Neural progenitor cell (in vitro differentiated cells): Measurements from ENCODE around the gene P2RX5. TPM values are rescaled to one million over a fixed set of nuclear protein-coding genes. Genes with fewer than 3 reads are reported as not detected.
"Not testable (repeated sequence)": the region's sequence is repeated elsewhere in the genome, so short reads cannot be mapped to it uniquely, and the experiment has no call there.

Source experiments
- DNase-seq: peaks from one replicate; pipeline ENCODE4 v3.0.0-alpha.2; 2016; ENCODE audit warnings: low spot score
- H2AFZ ChIP-seq: fragments of 200-600 bp; sonication (generic); replicated peaks from 2 replicates; pipeline ENCODE4 v1.6.1; 2016; ENCODE audit warnings: antibody characterized with exemption
- H3F3A ChIP-seq: fragments of 200-600 bp; sonication (generic); 2 replicates; pipeline ENCODE4 v1.6.1; 2016; ENCODE audit warnings: antibody characterized with exemption, low read depth
- H3K27ac ChIP-seq: fragments of 200-600 bp; sonication (generic); 2 replicates; pipeline ENCODE4 v1.5.1; 2016; ENCODE audit warnings: mild to moderate bottlenecking
- H3K27me3 ChIP-seq: fragments of 200-600 bp; sonication (generic); 2 replicates; pipeline ENCODE4 v1.6.1; 2016; ENCODE audit warnings: mild to moderate bottlenecking, moderate library complexity
- H3K36me3 ChIP-seq: fragments of 200-600 bp; sonication (generic); 2 replicates; pipeline ENCODE4 v1.5.1; 2016
- H3K4me1 ChIP-seq: fragments of 200-600 bp; sonication (generic); 2 replicates; pipeline ENCODE4 v1.6.1; 2016; ENCODE audit warnings: mixed run types
- H3K4me2 ChIP-seq: fragments of 200-600 bp; sonication (generic); 2 replicates; pipeline ENCODE4 v1.6.1; 2016
- H3K4me3 ChIP-seq: fragments of 200-600 bp; sonication (generic); 2 replicates; pipeline ENCODE4 v1.5.1; 2016
- H3K79me2 ChIP-seq: fragments of 200-600 bp; sonication (generic); 2 replicates; pipeline ENCODE4 v1.6.1; 2016; ENCODE audit warnings: low read depth
- H3K9ac ChIP-seq: fragments of 200-600 bp; sonication (generic); 2 replicates; pipeline ENCODE4 v1.6.1; 2016
- H3K9me3 ChIP-seq: fragments of 200-600 bp; sonication (generic); 2 replicates; pipeline ENCODE4 v1.5.1; 2016; ENCODE audit warnings: low read depth
- H4K20me1 ChIP-seq: fragments of 200-600 bp; sonication (generic); 2 replicates; pipeline ENCODE4 v1.6.1; 2016; ENCODE audit warnings: low read depth
- H3K27ac Mint-ChIP-seq: 3 replicates; pipeline ENCODE4 v1.8.0; 2021; ENCODE audit warnings: mixed read lengths
- H3K27me3 Mint-ChIP-seq: 2 replicates; pipeline ENCODE4 v1.8.0; 2022; ENCODE audit warnings: low read depth, mild to moderate bottlenecking, inconsistent platforms, moderate library complexity, mixed read lengths; ENCODE audit not compliant: insufficient read depth
- H3K36me3 Mint-ChIP-seq: 3 replicates; pipeline ENCODE4 v1.8.0; 2021; ENCODE audit warnings: mixed read lengths
- H3K4me1 Mint-ChIP-seq: 3 replicates; pipeline ENCODE4 v1.8.0; 2021; ENCODE audit warnings: mixed read lengths
- H3K4me3 Mint-ChIP-seq: 3 replicates; pipeline ENCODE4 v1.8.0; 2021; ENCODE audit warnings: mild to moderate bottlenecking, moderate library complexity, mixed read lengths
- H3K9me3 Mint-ChIP-seq: 3 replicates; pipeline ENCODE4 v1.8.0; 2020; ENCODE audit warnings: mixed read lengths
- EZH2 ChIP-seq: fragments of 200-600 bp; sonication (generic); IDR thresholded peaks from 2 replicates; pipeline ENCODE4 v1.6.1; 2017; ENCODE audit warnings: antibody characterized with exemption, mild to moderate bottlenecking, moderate library complexity
- EZH2phosphoT487 ChIP-seq: fragments of 200-600 bp; sonication (generic); IDR thresholded peaks from 2 replicates; pipeline ENCODE4 v1.6.1; 2017; ENCODE audit warnings: antibody characterized with exemption
- total RNA-seq: library from RNA; depleted of rRNA; stranded (reverse); fragments of >200 nt; gene quantifications from 2 replicates; pipeline ENCODE4 v1.2.3, GENCODE V29; 2015; ENCODE audit warnings: low replicate concordance
- TF ChIP-seq, protein P1 (sequence below): fragments of 200-600 bp; sonication (generic); IDR thresholded peaks from 2 replicates; pipeline ENCODE4 v1.5.1; 2017; ENCODE audit warnings: antibody characterized with exemption, mild to moderate bottlenecking

Gene P2RX5
- total RNA-seq, 1 donor from 2014 or later = not detected

DNA sequence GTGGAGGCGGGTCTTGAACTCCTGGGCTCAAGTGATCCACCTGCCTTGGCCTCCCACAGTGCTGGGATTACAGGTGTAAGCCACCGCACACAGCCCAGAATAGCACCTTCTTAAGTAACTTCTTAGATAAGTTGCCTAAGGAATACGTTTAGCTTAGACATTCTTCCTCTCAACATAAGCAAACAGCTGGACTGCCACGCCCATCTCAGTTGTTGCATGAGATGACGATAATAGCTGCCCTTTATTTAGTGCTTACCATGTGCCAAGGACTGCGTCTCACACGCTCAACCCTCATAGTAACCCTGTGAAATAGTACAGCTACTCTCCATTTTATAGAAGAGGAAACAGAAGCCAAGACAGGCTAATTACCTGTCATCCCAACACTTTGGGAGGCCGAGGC lies 39.6 kb upstream of the P2RX5 start:
- H3K36me3 Mint-ChIP-seq = peaks cover 2% of the 10 kb centered on the region
- Histone ChIP-seq H3F3A (peaks cover 19% of the 10 kb centered on the region), H3K4me3 (no peak overlapping the region), H3K27ac (no peak overlapping the region), H3K4me2 (no peak overlapping the region), H3K36me3 (no peaks in the 10 kb centered on the region), H2AFZ (no peak overlapping the region), H3K9me3 (no peaks in the 10 kb centered on the region), H3K79me2 (no peaks in the 10 kb centered on the region), H3K27me3 (peaks cover 7% of the 10 kb centered on the region), H4K20me1 (no peaks in the 10 kb centered on the region), H3K4me1 (peaks cover 19% of the 10 kb centered on the region), H3K9ac (no peak overlapping the region)
- H3K27ac Mint-ChIP-seq = no peak overlapping the region
- no peak overlapping the region for H3K4me3 Mint-ChIP-seq
- H3K4me1 Mint-ChIP-seq = peaks cover 41% of the 10 kb centered on the region
- TF ChIP-seq EZH2phosphoT487 = no peak
- TF ChIP-seq EZH2 = no peak
- TF ChIP-seq, protein P1, sequence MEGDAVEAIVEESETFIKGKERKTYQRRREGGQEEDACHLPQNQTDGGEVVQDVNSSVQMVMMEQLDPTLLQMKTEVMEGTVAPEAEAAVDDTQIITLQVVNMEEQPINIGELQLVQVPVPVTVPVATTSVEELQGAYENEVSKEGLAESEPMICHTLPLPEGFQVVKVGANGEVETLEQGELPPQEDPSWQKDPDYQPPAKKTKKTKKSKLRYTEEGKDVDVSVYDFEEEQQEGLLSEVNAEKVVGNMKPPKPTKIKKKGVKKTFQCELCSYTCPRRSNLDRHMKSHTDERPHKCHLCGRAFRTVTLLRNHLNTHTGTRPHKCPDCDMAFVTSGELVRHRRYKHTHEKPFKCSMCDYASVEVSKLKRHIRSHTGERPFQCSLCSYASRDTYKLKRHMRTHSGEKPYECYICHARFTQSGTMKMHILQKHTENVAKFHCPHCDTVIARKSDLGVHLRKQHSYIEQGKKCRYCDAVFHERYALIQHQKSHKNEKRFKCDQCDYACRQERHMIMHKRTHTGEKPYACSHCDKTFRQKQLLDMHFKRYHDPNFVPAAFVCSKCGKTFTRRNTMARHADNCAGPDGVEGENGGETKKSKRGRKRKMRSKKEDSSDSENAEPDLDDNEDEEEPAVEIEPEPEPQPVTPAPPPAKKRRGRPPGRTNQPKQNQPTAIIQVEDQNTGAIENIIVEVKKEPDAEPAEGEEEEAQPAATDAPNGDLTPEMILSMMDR = no peak
- H3K27me3 Mint-ChIP-seq = peaks cover 11% of the 10 kb centered on the region
- H3K9me3 Mint-ChIP-seq = no peaks in the 10 kb centered on the region
- no peak for DNase-seq

DNA sequence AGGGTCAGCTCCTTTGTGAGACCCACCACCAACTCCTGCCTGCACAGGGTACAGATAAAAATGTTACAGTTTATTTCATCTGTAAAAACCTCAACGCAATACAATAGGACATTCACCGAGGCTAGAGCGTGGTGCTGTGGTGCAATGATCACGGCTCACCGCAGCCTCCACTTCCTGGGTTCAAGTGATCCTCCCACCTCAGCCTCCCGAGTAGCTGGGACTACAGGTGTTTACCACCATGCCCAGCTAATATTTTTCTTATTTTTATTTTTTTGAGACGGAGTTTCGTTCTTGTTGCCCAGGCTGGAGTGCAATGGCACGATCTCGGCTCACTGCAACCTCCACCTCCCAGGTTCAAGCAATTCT lies 38.9 kb upstream of the P2RX5 start:
- not testable (repeated sequence) for H3K27ac Mint-ChIP-seq, H3K9me3 Mint-ChIP-seq, H3K4me3 Mint-ChIP-seq, H4K20me1 ChIP-seq, H3K27ac ChIP-seq, H3K79me2 ChIP-seq, H3K36me3 ChIP-seq, H3K4me3 ChIP-seq, H3K4me2 ChIP-seq, DNase-seq, H3K9ac ChIP-seq, H3K9me3 ChIP-seq, H3K27me3 ChIP-seq, H3K36me3 Mint-ChIP-seq, H2AFZ ChIP-seq
- peaks cover 43% of the 10 kb centered on the region for H3K4me1 Mint-ChIP-seq
- peaks cover 14% of the 10 kb centered on the region for H3K27me3 Mint-ChIP-seq
- peaks cover 22% of the 10 kb centered on the region for H3F3A ChIP-seq
- H3K4me1 ChIP-seq = peaks cover 19% of the 10 kb centered on the region

DNA sequence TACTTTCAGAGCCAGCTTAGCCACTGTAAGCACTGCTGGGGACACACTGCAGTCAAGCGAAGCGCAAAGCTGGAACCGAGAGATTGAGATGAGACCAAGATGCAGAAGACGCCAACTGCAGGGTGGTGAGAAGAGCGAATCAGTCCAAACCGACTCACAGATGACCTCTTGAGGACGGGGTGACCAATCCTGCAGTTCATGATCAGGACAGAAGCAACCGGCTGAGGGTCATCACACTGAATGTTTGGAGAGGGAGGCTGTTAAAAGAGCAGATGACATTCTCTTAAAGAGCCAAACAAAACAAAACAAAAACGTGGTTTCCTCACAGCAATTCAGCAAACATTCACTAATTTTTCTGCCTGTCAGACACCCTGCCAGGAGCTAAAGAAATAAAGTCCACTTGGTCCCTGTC lies 36.3 kb upstream of the P2RX5 start:
- Mint-ChIP-seq H3K4me3 (no peak overlapping the region), H3K9me3 (no peaks in the 10 kb centered on the region), H3K36me3 (peaks cover 7% of the 10 kb centered on the region), H3K27ac (no peak overlapping the region), H3K4me1 (peaks cover 19% of the 10 kb centered on the region), H3K27me3 (peaks cover 7% of the 10 kb centered on the region)
- Histone ChIP-seq H3K27me3 (peaks cover 3% of the 10 kb centered on the region), H4K20me1 (no peaks in the 10 kb centered on the region), H3K79me2 (peaks cover under 1% of the 10 kb centered on the region), H3K4me2 (no peak overlapping the region), H3K36me3 (no peaks in the 10 kb centered on the region), H3F3A (peaks cover 7% of the 10 kb centered on the region), H3K4me3 (no peak overlapping the region), H3K9ac (no peak overlapping the region), H3K4me1 (no peaks in the 10 kb centered on the region), H3K9me3 (no peaks in the 10 kb centered on the region), H3K27ac (no peak overlapping the region), H2AFZ (no peak overlapping the region)
- no peak for DNase-seq
- TF ChIP-seq, protein P1 = no peak
- TF ChIP-seq EZH2 (no peak), EZH2phosphoT487 (no peak)

DNA sequence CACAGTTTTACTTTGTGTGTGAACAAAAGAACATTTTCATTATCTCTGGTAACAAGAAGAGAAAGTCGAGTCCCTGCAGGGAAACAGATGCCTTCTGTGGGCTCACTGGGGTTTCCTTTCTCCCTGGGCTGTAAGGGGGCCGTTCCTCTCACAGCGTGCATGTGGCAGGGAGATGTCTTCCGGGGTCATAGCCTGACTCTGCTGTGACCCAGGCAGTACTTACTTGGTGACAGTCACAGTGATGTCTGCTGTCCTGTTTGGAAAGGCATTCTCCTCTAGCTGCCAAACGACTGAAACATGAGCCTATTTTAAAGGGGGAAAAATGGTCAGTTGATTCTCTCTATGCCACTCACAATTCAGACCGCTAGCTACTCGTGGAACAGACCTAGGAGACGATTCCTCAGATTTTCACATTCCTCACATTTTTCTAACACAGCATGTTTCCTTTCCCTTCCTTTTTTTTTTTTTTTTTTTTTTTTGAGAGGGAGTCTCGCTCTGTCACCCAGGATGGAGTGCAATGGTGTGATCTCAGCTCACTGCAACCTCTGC lies 35.0 kb upstream of the P2RX5 start:
- no peak overlapping the region for H3K4me3 Mint-ChIP-seq
- no peaks in the 10 kb centered on the region for H3K9me3 Mint-ChIP-seq
- H3K27ac Mint-ChIP-seq = peak overlapping the region; percentile 53
- H3K36me3 Mint-ChIP-seq = peaks cover 13% of the 10 kb centered on the region
- H3K79me2 ChIP-seq = peaks cover 12% of the 10 kb centered on the region
- H3K36me3 ChIP-seq = peaks cover 5% of the 10 kb centered on the region
- H3K4me3 ChIP-seq = no peak overlapping the region
- peak overlapping the region; percentile 11 for H3K4me2 ChIP-seq
- no peak overlapping the region for H2AFZ ChIP-seq
- TF ChIP-seq EZH2phosphoT487 (no peak), EZH2 (no peak)
- TF ChIP-seq, protein P1 = no peak
- DNase-seq = no peak
- no peaks in the 10 kb centered on the region for H3K9me3 ChIP-seq
- H3K4me1 ChIP-seq = no peaks in the 10 kb centered on the region
- no peaks in the 10 kb centered on the region for H3K27me3 ChIP-seq
- H3K4me1 Mint-ChIP-seq = peaks cover 20% of the 10 kb centered on the region
- H3K9ac ChIP-seq = no peak overlapping the region
- H3K27me3 Mint-ChIP-seq = peaks cover 4% of the 10 kb centered on the region
- H3K27ac ChIP-seq = no peak overlapping the region
- peaks cover 7% of the 10 kb centered on the region for H3F3A ChIP-seq
- H4K20me1 ChIP-seq = no peaks in the 10 kb centered on the region
